Measurements from ENCODE around the gene KCNH6.

Gene KCNH6

GRCh38 chr17:63579633-63580032 is 56.5 kb downstream of the KCNH6 start:
- no peak overlapping the region for H3K27ac ChIP-seq (replicated peaks)
- DNase-seq (ENCODE audit: low read depth in 1 of 2, low spot score in 1 of 2), result no peak
- H3K4me3 ChIP-seq (replicated peaks; ENCODE audit: insufficient read depth, low read length), result no peak overlapping the region
- no peaks in the 10 kb centered on the region for H3K27me3 ChIP-seq (ENCODE audit: insufficient read depth, poor library complexity, severe bottlenecking)
- TF ChIP-seq REST (IDR thresholded peaks at IDR 0.05; ENCODE audit: insufficient replicate concordance, low read depth) (no peak), POLR2AphosphoS5 (IDR thresholded peaks at IDR 0.05; ENCODE audit: low read depth) (no peak), GABPA (IDR thresholded peaks at IDR 0.05; ENCODE audit: low read depth) (no peak), SPI1 (IDR thresholded peaks at IDR 0.05; ENCODE audit: borderline replicate concordance, low read depth) (no peak), CTCF (IDR thresholded peaks at IDR 0.05; ENCODE audit: insufficient read depth, low read length) (no peak)

GRCh38 chr17:63587770-63588169 is 64.6 kb downstream of the KCNH6 start:
- no peak overlapping the region for H3K27ac ChIP-seq (replicated peaks)
- DNase-seq (ENCODE audit: low read depth in 1 of 2, low spot score in 1 of 2), result no peak
- H3K27me3 ChIP-seq (ENCODE audit: insufficient read depth, poor library complexity, severe bottlenecking), result no peaks in the 10 kb centered on the region
- TF ChIP-seq REST (IDR thresholded peaks at IDR 0.05; ENCODE audit: insufficient replicate concordance, low read depth) (no peak), GABPA (IDR thresholded peaks at IDR 0.05; ENCODE audit: low read depth) (no peak), SPI1 (IDR thresholded peaks at IDR 0.05; ENCODE audit: borderline replicate concordance, low read depth) (no peak), POLR2AphosphoS5 (IDR thresholded peaks at IDR 0.05; ENCODE audit: low read depth) (no peak), CTCF (IDR thresholded peaks at IDR 0.05; ENCODE audit: insufficient read depth, low read length) (no peak)
- H3K4me3 ChIP-seq (replicated peaks; ENCODE audit: insufficient read depth, low read length), result no peak overlapping the region

GRCh38 chr17:63588797-63589196 is 65.6 kb downstream of the KCNH6 start:
- Histone ChIP-seq H3K4me3 (replicated peaks; ENCODE audit: insufficient read depth, low read length) (no peak overlapping the region), H3K27me3 (ENCODE audit: insufficient read depth, poor library complexity, severe bottlenecking) (no peaks in the 10 kb centered on the region), H3K27ac (replicated peaks) (no peak overlapping the region)
- TF ChIP-seq POLR2AphosphoS5 (IDR thresholded peaks at IDR 0.05; ENCODE audit: low read depth) (no peak), REST (IDR thresholded peaks at IDR 0.05; ENCODE audit: insufficient replicate concordance, low read depth) (no peak), CTCF (IDR thresholded peaks at IDR 0.05; ENCODE audit: insufficient read depth, low read length) (no peak), GABPA (IDR thresholded peaks at IDR 0.05; ENCODE audit: low read depth) (no peak)
- DNase-seq (ENCODE audit: low read depth in 1 of 2, low spot score in 1 of 2), result no peak

Measured in HL-60 (cell line).